Kidney glomerular epithelial cell (primary cell): ENCODE measurements around the gene GTF3C2.

Experiments
- DNase-seq: peaks from one replicate; lab custom pipeline; 2025; lab: John Stamatoyannopoulos, UW

Gene GTF3C2

GRCh38 chr2:27297195-27297594 is 59.4 kb downstream of the GTF3C2 start:
- DNase-seq: no peak

- DNase-seq: no peak
These were observed 60.1 kb downstream of the GTF3C2 start for GRCh38 chr2:27296481-27296880.

- no peak for DNase-seq
These were observed 61.6 kb downstream of the GTF3C2 start for GRCh38 chr2:27294928-27295327.

- DNase-seq: no peak
These were observed 64.7 kb downstream of the GTF3C2 start for GRCh38 chr2:27291865-27292264.

GRCh38 chr2:27290549-27290948 is 66.0 kb downstream of the GTF3C2 start:
- no peak for DNase-seq

GRCh38 chr2:27288610-27289009 is 68.0 kb downstream of the GTF3C2 start:
- no peak for DNase-seq

- no peak for DNase-seq
These were observed 71.1 kb downstream of the GTF3C2 start for GRCh38 chr2:27285481-27285880.

- DNase-seq: no peak
These were observed 71.6 kb downstream of the GTF3C2 start for GRCh38 chr2:27284996-27285395.

- DNase-seq: no peak
These were observed 73.7 kb downstream of the GTF3C2 start for GRCh38 chr2:27282892-27283291.

GRCh38 chr2:27281855-27282559 is 74.6 kb downstream of the GTF3C2 start, which contains the start of gene TRIM54:
TSS of gene TRIM54 (plus strand) at chr2:27282429. CDS start at chr2:27282732, 303 bp downstream.
- peak; percentile 17 for DNase-seq

- no peak for DNase-seq
These were observed 75.1 kb downstream of the GTF3C2 start for GRCh38 chr2:27281442-27281841.

GRCh38 chr2:27280826-27281225 is 75.7 kb downstream of the GTF3C2 start:
- DNase-seq: no peak

- DNase-seq: no peak
These were observed 78.6 kb downstream of the GTF3C2 start for GRCh38 chr2:27278010-27278409.
